Prostate gland (tissue), 2 donors: ENCODE measurements around the gene ARL6IP5.

Source experiments
- CTCF ChIP-seq, 4 experiments: fragments of 200-600 bp in 2 of 4; fragments of 450-650 bp in 2 of 4; sonication (generic) in 2 of 4; IDR thresholded peaks; 1 replicate in 3 of 4; 2 replicates in 1 of 4; pipeline ENCODE4 v1.5.1; 2016 to 2019; ENCODE audit warnings: antibody characterized with exemption in 4 of 4, mild to moderate bottlenecking in 2 of 4, moderate library complexity in 2 of 4
- POLR2A ChIP-seq: fragments of 450-650 bp; IDR thresholded peaks from one replicate; pipeline ENCODE4 v1.6.1; 2016; ENCODE audit warnings: antibody characterized with exemption, mild to moderate bottlenecking
- POLR2AphosphoS5 ChIP-seq: sonication (generic); formaldehyde crosslinking; IDR thresholded peaks from one replicate; pipeline ENCODE4 v1.6.1; 2017; ENCODE audit warnings: antibody characterized with exemption

- TF ChIP-seq CTCF (IDR thresholded peaks at IDR 0.05) = no peak
- TF ChIP-seq POLR2A = no peak
- TF ChIP-seq POLR2AphosphoS5 = no peak
Measured at GRCh38 chr3:69126999-69127398, 42.3 kb downstream of the ARL6IP5 start.
